Kidney (tissue), 14 donors: ENCODE measurements around the gene CCSER1. TPM values are rescaled to one million over a fixed set of nuclear protein-coding genes. Genes with fewer than 3 reads are reported as not detected.

Experiments used
- DNase-seq, 5 donors: peaks; one replicate each; pipeline ENCODE4 v3.0.0-alpha.2; 2013 to 2020
- FAIRE-seq: peaks from 2 replicates; lab custom pipeline; 2012; peaks lifted over from hg19 to GRCh38; lab: Jason Lieb, UNC
- H3K27ac ChIP-seq, 2 donors: one replicate each; pipeline ENCODE4 v1.7.0; 2013; ENCODE audit warnings: low read depth in 2 of 2, low read length in 2 of 2, inconsistent platforms in 1 of 2
- H3K27me3 ChIP-seq: one replicate; pipeline ENCODE4 v1.7.1; 2013; ENCODE audit warnings: low read length, inconsistent platforms; ENCODE audit not compliant: control insufficient read depth, insufficient read depth
- H3K36me3 ChIP-seq, 3 donors: one replicate each; pipeline versions ENCODE4 v1.7.0 to v1.7.1; 2013; ENCODE audit warnings: low read length in 3 of 3, control low read depth in 1 of 3, inconsistent platforms in 1 of 3; ENCODE audit not compliant: insufficient read depth in 3 of 3, control insufficient read depth in 2 of 3
- H3K4me1 ChIP-seq, 3 donors: one replicate each; pipeline versions ENCODE4 v1.7.0 to v1.7.1; 2013; ENCODE audit warnings: low read length in 3 of 3, inconsistent platforms in 1 of 3, low read depth in 1 of 3; ENCODE audit not compliant: control insufficient read depth in 2 of 3, insufficient read depth in 2 of 3
- H3K4me3 ChIP-seq, 3 donors: one replicate each; pipeline versions ENCODE4 v1.7.0 to v1.8.1; 2013; ENCODE audit warnings: low read length in 3 of 3, control low read depth in 1 of 3, inconsistent platforms in 1 of 3
- H3K9ac ChIP-seq, 3 donors: one replicate each; pipeline versions ENCODE4 v1.7.0 to v1.7.1; 2013; ENCODE audit warnings: low read length in 3 of 3, control low read depth in 1 of 3, inconsistent platforms in 1 of 3
- H3K9me3 ChIP-seq, 3 donors: one replicate each; pipeline versions ENCODE4 v1.7.0 to v1.7.1; 2013; ENCODE audit warnings: low read length in 3 of 3, control low read depth in 1 of 3, inconsistent platforms in 1 of 3; ENCODE audit not compliant: control insufficient read depth in 2 of 3, insufficient read depth in 1 of 3
- CTCF ChIP-seq: IDR thresholded peaks from 3 replicates; pipeline ENCODE4 v1.5.1; 2012; ENCODE audit warnings: mild to moderate bottlenecking, moderate library complexity, borderline replicate concordance; ENCODE audit not compliant: insufficient read depth; ENCODE audit errors: extremely low read depth
- intact Hi-C: fragments of 100-400 bp; cut with DNase I; formaldehyde crosslinking; loops from one replicate; pipeline ENCODE4 v1.11.1; 2022
- polyA plus RNA-seq: library from polyadenylated mRNA; stranded (reverse); fragments of 350-450 nt; fragmentation: Illumina TruSeq; extraction: RNeasy Lipid Tissue Mini Kit (QIAGEN cat#74804); gene quantifications from one replicate; pipeline ENCODE4 v1.2.3, GENCODE V29; 2014; ENCODE audit warnings: low read depth, low replicate concordance; ENCODE audit not compliant: insufficient read depth
- total RNA-seq: library from RNA; stranded (reverse); fragmentation: NEBNext Ultra II Directional; extraction: Animal tissue kit (Norgen Biotek cat#: 25700); gene quantifications from one replicate; pipeline ENCODE4 v1.2.1, GENCODE V29; 2021
- donor health status: control.
- donor health status: control.
- donor health status: control.
- donor health status: control.
- donor health status: control.
- donor health status: DM: yes; HTN: yes; CAD: no.
- donor health status: Normal renal cell carcinoma (clear cell type).

CCSER1 gene
- total and polyA plus RNA-seq, 2 donors from 2014 or later: 4.2 to 26.8 TPM

GRCh38 chr4:90190525-90190924 lies 63.3 kb downstream of the CCSER1 start:
- H3K36me3 ChIP-seq: no peaks in the 10 kb centered on the region
- H3K4me3 ChIP-seq: no peak overlapping the region
- FAIRE-seq: no peak
- H3K27ac ChIP-seq: no peak overlapping the region
- H3K4me1 ChIP-seq: no peaks in the 10 kb centered on the region
- intact Hi-C loops: no loop called here
- H3K9ac ChIP-seq: no peak overlapping the region
- no peak for TF ChIP-seq CTCF
- H3K27me3 ChIP-seq: no peaks in the 10 kb centered on the region
- H3K9me3 ChIP-seq: no peaks in the 10 kb centered on the region
- no peak for DNase-seq

GRCh38 chr4:90198086-90198847 lies 71.1 kb downstream of the CCSER1 start:
- FAIRE-seq (no peak), DNase-seq (no peak)
- intact Hi-C loops: no loop called here
- Histone ChIP-seq H3K36me3 (no peaks in the 10 kb centered on the region), H3K4me3 (no peak overlapping the region), H3K9me3 (no peaks in the 10 kb centered on the region), H3K4me1 (no peaks in the 10 kb centered on the region), H3K27ac (no peak overlapping the region), H3K27me3 (no peaks in the 10 kb centered on the region), H3K9ac (no peak overlapping the region)
- no peak for TF ChIP-seq CTCF

GRCh38 chr4:90207887-90208454 lies 80.8 kb downstream of the CCSER1 start:
- no peak for TF ChIP-seq CTCF
- no peak for FAIRE-seq
- DNase-seq: peak in 1 of 5 donors; percentile 47

More at GRCh38 chr4:90207887-90208454, 80.8 kb downstream of the CCSER1 start:
- H3K27ac ChIP-seq: no peak overlapping the region
- H3K9me3 ChIP-seq: peaks cover 0 to 3% (median 2%) of the 10 kb centered on the region in 3 donors
- no peak overlapping the region for H3K9ac ChIP-seq
- H3K4me3 ChIP-seq: no peak overlapping the region
- no peaks in the 10 kb centered on the region for H3K36me3 ChIP-seq
- intact Hi-C loops: no loop called here
- no peaks in the 10 kb centered on the region for H3K4me1 ChIP-seq
- no peaks in the 10 kb centered on the region for H3K27me3 ChIP-seq
